Measurements from ENCODE around the gene UBAP2L. TPM values are rescaled to one million over a fixed set of nuclear protein-coding genes. Genes with fewer than 3 reads are reported as not detected.
"Not testable (repeated sequence)": the region's sequence is repeated elsewhere in the genome, so short reads cannot be mapped to it uniquely, and the experiment has no call there.

Gene UBAP2L
- total and polyA plus RNA-seq, 4 donors: 58.4 to 155 (median 99.7) TPM

DNA sequence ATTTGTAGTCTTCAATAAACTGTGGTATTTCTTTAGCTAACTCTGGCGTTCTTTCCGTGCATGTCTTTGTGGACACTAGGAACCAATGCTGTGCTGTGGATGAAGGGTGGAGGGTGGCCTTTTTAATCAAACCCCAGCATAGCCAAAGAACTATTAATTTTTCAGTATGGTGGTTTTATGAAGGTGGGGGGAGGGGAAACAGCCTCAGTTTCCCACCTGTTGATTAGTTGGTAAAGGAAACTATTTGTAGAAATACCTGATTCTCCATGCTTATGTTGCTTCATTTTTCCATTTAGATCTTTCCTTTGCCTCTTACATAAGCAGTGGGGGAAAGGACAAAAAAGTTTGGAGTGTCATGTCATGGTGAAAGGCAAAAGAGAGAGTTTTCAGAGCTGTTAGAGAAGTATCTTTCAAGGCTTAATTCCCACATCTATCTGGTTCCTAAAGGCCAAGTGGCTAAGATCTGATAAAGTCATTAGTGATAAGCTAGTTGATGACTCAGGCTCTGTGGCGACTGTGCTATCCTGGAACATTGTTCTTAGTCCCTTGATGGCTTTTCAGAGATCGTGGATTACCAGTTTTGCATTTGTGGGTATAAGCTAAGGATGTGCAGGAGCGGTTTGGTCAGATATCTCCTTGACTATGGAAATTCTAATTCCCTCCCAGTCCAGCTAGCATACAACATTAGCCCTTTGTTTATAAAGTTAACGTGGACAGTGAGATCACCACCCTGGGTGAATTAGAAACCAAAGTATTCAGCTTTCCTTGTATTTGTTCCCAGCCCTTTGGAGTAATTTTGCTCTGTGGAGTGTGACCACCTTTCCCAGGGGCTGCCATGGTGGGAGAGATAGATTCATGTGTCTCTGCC, 42.9 kb downstream of the UBAP2L start:
- H3K4me3 ChIP-seq (ENCODE audit: low read depth, low read length): no peak overlapping the region
- no peaks in the 10 kb centered on the region for H3K4me1 ChIP-seq (ENCODE audit: control insufficient read depth, insufficient read depth, low read length)
- H3K27ac ChIP-seq (ENCODE audit: low read depth, low read length): no peak overlapping the region
- peaks cover 57% of the 10 kb centered on the region for H3K36me3 ChIP-seq (ENCODE audit: control insufficient read depth, insufficient read depth, low read length)
- H3K9me3 ChIP-seq (ENCODE audit: control insufficient read depth, insufficient read depth, low read length): no peaks in the 10 kb centered on the region
- DNase-seq (ENCODE audit: low read depth in 4 of 6, low spot score in 6 of 6): no peak
- no CpG with 5 or more reads among the region's 6 CpGs for WGBS (ENCODE audit: insufficient coverage)
- H3K27me3 ChIP-seq (ENCODE audit: control insufficient read depth, insufficient read depth, low read length): no peaks in the 10 kb centered on the region

GRCh38 chr1:154264454-154264853, 43.7 kb downstream of the UBAP2L start:
- Histone ChIP-seq H3K4me1 (ENCODE audit: control insufficient read depth, insufficient read depth, low read length) (no peaks in the 10 kb centered on the region), H3K27me3 (ENCODE audit: control insufficient read depth, insufficient read depth, low read length) (no peaks in the 10 kb centered on the region), H3K27ac (ENCODE audit: low read depth, low read length) (no peak overlapping the region), H3K36me3 (ENCODE audit: control insufficient read depth, insufficient read depth, low read length) (peaks cover 60% of the 10 kb centered on the region), H3K9me3 (ENCODE audit: control insufficient read depth, insufficient read depth, low read length) (no peaks in the 10 kb centered on the region), H3K4me3 (ENCODE audit: low read depth, low read length) (no peak overlapping the region)
- no peak for DNase-seq (ENCODE audit: low read depth in 4 of 6, low spot score in 6 of 6)
- WGBS (ENCODE audit: insufficient coverage): no CpG with 5 or more reads among the region's 1 CpG

DNA sequence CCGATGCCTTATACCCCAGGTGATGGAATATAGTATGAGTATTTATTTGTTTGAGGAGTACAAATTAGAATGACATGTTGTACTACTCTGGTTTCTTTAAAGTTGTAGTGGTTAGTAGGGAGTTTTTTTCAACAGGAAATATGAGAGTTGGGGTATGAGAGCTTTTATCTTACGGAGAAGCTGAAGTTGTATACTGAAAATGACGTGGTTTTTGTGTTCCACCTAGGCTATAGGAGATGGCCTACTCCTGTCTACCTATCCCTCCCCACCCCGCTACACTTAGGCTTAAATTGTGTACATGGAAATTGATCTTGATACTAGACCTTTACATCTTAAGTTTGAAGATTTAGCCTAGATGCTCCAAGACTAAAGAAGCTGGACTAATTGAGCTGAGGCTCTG, 44.8 kb downstream of the UBAP2L start:
- Histone ChIP-seq H3K27me3 (ENCODE audit: control insufficient read depth, insufficient read depth, low read length) (no peaks in the 10 kb centered on the region), H3K4me3 (ENCODE audit: low read depth, low read length) (no peak overlapping the region), H3K9me3 (ENCODE audit: control insufficient read depth, insufficient read depth, low read length) (no peaks in the 10 kb centered on the region), H3K27ac (ENCODE audit: low read depth, low read length) (no peak overlapping the region), H3K36me3 (ENCODE audit: control insufficient read depth, insufficient read depth, low read length) (peaks cover 58% of the 10 kb centered on the region), H3K4me1 (ENCODE audit: control insufficient read depth, insufficient read depth, low read length) (no peaks in the 10 kb centered on the region)
- 83% methylated on average over 1 of the region's 4 CpGs for WGBS (ENCODE audit: insufficient coverage)
- no peak for DNase-seq (ENCODE audit: low read depth in 4 of 6, low spot score in 6 of 6)

GRCh38 chr1:154270833-154271232, 50.1 kb downstream of the UBAP2L start:
- peaks cover 53% of the 10 kb centered on the region for H3K36me3 ChIP-seq (ENCODE audit: control insufficient read depth, insufficient read depth, low read length)
- no peak overlapping the region for H3K4me3 ChIP-seq (ENCODE audit: low read depth, low read length)
- no peak for DNase-seq (ENCODE audit: low read depth in 4 of 6, low spot score in 6 of 6)
- H3K27me3 ChIP-seq (ENCODE audit: control insufficient read depth, insufficient read depth, low read length): no peaks in the 10 kb centered on the region
- no CpG with 5 or more reads among the region's 5 CpGs for WGBS (ENCODE audit: insufficient coverage)
- no peak overlapping the region for H3K27ac ChIP-seq (ENCODE audit: low read depth, low read length)
- no peaks in the 10 kb centered on the region for H3K9me3 ChIP-seq (ENCODE audit: control insufficient read depth, insufficient read depth, low read length)
- peaks cover 16% of the 10 kb centered on the region for H3K4me1 ChIP-seq (ENCODE audit: control insufficient read depth, insufficient read depth, low read length)

DNA sequence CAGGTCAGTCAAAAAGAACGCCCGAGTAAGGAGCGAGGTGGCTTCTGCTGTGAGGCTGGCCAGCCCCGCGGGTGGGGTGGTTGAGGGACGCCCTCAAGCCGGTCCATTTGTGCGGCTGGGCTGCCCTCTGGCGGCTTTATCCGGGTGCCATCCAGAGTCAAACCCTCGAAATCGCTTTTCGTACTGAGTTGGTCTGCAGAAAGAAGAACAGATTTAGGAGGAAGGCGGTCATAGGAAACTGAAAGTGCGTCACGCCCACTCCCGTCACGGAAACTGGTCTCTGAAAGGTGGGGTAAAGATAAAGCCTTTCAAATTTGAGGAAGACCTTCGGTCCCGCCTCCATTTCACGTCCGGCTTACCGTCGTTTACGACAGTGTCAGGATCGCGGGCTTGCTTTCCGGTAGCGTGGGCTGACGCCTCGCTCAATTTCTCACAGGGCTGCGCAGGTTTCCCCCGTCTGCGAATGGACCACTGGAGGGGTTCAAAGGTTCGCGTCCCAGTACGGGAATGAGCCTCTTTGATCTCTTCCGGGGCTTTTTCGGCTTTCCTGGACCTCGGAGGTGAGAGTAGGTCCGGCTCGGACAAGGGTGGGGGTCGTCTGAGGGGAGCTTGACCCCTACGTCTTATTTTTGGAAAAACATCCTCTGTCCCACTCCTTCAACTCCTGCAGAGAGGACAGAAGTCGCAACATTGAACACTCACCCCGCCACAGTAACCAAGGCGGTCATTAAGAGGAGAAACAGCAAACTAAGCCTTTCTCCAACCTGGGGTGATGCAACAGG, 51.7 kb downstream of the UBAP2L start, which contains the start of gene HAX1:
HAX1 (plus strand) TSS at position 413 of the 782 bp plus-strand sequence; CDS start at position 508, 95 bp downstream.
- H3K9me3 ChIP-seq (ENCODE audit: control insufficient read depth, insufficient read depth, low read length): no peaks in the 10 kb centered on the region
- H3K27me3 ChIP-seq (ENCODE audit: control insufficient read depth, insufficient read depth, low read length): no peaks in the 10 kb centered on the region
- peaks cover 50% of the 10 kb centered on the region for H3K36me3 ChIP-seq (ENCODE audit: control insufficient read depth, insufficient read depth, low read length)
- WGBS (ENCODE audit: insufficient coverage): under 1% methylated on average over 40 of the region's 47 CpGs
- peak within 1 kb of the TSS; percentile 60 for H3K4me3 ChIP-seq (ENCODE audit: low read depth, low read length)
- DNase-seq (ENCODE audit: low read depth in 4 of 6, low spot score in 6 of 6): peak; percentile 89 to 99 (median 93)
- peak within 1 kb of the TSS; percentile 78 for H3K27ac ChIP-seq (ENCODE audit: low read depth, low read length)
- peaks cover 16% of the 10 kb centered on the region for H3K4me1 ChIP-seq (ENCODE audit: control insufficient read depth, insufficient read depth, low read length)

GRCh38 chr1:154272999-154273563, 52.3 kb downstream of the UBAP2L start:
- peak overlapping the region; percentile 78 for H3K27ac ChIP-seq (ENCODE audit: low read depth, low read length)
- H3K9me3 ChIP-seq (ENCODE audit: control insufficient read depth, insufficient read depth, low read length): no peaks in the 10 kb centered on the region
- H3K4me1 ChIP-seq (ENCODE audit: control insufficient read depth, insufficient read depth, low read length): peaks cover 16% of the 10 kb centered on the region
- H3K4me3 ChIP-seq (ENCODE audit: low read depth, low read length): peak overlapping the region; percentile 60
- DNase-seq (ENCODE audit: low read depth in 4 of 6, low spot score in 6 of 6): no peak
- H3K36me3 ChIP-seq (ENCODE audit: control insufficient read depth, insufficient read depth, low read length): peaks cover 43% of the 10 kb centered on the region
- WGBS (ENCODE audit: insufficient coverage): 58% methylated on average over 10 of the region's 13 CpGs
- no peaks in the 10 kb centered on the region for H3K27me3 ChIP-seq (ENCODE audit: control insufficient read depth, insufficient read depth, low read length)

DNA sequence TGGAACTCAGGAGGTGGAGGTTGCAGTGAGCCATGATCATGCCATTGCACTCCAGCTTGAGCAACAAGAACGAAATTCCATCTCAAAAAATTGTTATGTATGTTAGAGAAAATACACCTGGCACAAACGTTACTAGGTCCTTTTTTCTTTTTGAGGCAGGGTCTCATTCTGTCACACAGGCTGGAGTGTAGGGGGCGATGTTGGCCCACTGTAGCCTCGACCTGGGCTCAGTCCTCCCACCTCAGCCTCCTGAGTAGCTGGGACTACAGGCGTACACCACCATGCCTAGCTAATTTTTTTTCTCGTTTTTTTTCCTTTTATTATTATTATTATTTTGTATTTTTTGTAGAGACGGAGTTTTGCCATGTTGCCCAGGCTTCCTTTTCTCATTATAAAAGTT, 56.0 kb downstream of the UBAP2L start:
- Histone ChIP-seq H3K27me3 (ENCODE audit: control insufficient read depth, insufficient read depth, low read length) (no peaks in the 10 kb centered on the region), H3K4me3 (ENCODE audit: low read depth, low read length) (no peak overlapping the region), H3K4me1 (ENCODE audit: control insufficient read depth, insufficient read depth, low read length) (peaks cover 12% of the 10 kb centered on the region), H3K27ac (ENCODE audit: low read depth, low read length) (no peak overlapping the region), H3K9me3 (ENCODE audit: control insufficient read depth, insufficient read depth, low read length) (no peaks in the 10 kb centered on the region), H3K36me3 (ENCODE audit: control insufficient read depth, insufficient read depth, low read length) (peaks cover 21% of the 10 kb centered on the region)
- no peak for DNase-seq (ENCODE audit: low read depth in 4 of 6, low spot score in 6 of 6)
- no CpG with 5 or more reads among the region's 7 CpGs for WGBS (ENCODE audit: insufficient coverage)

- WGBS (ENCODE audit: insufficient coverage): no CpG with 5 or more reads among the region's 30 CpGs
- H3K4me1 ChIP-seq (ENCODE audit: control insufficient read depth, insufficient read depth, low read length); H3K27ac ChIP-seq (ENCODE audit: low read depth, low read length); H3K36me3 ChIP-seq (ENCODE audit: control insufficient read depth, insufficient read depth, low read length); DNase-seq (ENCODE audit: low read depth in 4 of 6, low spot score in 6 of 6); H3K4me3 ChIP-seq (ENCODE audit: low read depth, low read length); H3K9me3 ChIP-seq (ENCODE audit: control insufficient read depth, insufficient read depth, low read length); H3K27me3 ChIP-seq (ENCODE audit: control insufficient read depth, insufficient read depth, low read length): not testable (repeated sequence)
Observed at GRCh38 chr1:154287591-154287990, 66.8 kb downstream of the UBAP2L start.

GRCh38 chr1:154288661-154289060, 67.9 kb downstream of the UBAP2L start:
- Histone ChIP-seq H3K4me3 (ENCODE audit: low read depth, low read length) (no peak overlapping the region), H3K9me3 (ENCODE audit: control insufficient read depth, insufficient read depth, low read length) (no peaks in the 10 kb centered on the region), H3K4me1 (ENCODE audit: control insufficient read depth, insufficient read depth, low read length) (no peaks in the 10 kb centered on the region), H3K27ac (ENCODE audit: low read depth, low read length) (no peak overlapping the region), H3K36me3 (ENCODE audit: control insufficient read depth, insufficient read depth, low read length) (no peaks in the 10 kb centered on the region), H3K27me3 (ENCODE audit: control insufficient read depth, insufficient read depth, low read length) (no peaks in the 10 kb centered on the region)
- no CpG with 5 or more reads among the region's 3 CpGs for WGBS (ENCODE audit: insufficient coverage)
- no peak for DNase-seq (ENCODE audit: low read depth in 4 of 6, low spot score in 6 of 6)
